HepG2 (cell line): ENCODE measurements around the gene RBM23. TPM values are rescaled to one million over a fixed set of nuclear protein-coding genes. Genes with fewer than 3 reads are reported as not detected.

ENCODE experiments used
- ATAC-seq: fragments of 200-7000 bp; cut with Tn5 transposase; 3 replicates; pipeline ENCODE4 v1.9.1; 2020; ENCODE audit warnings: mild to moderate bottlenecking, moderate library complexity
- BruUV-seq: library from RNA; stranded (reverse); fragments of 400-500 nt; replicated peaks from 2 replicates; lab custom pipeline; 2021; lab: Mats Ljungman, UMichigan
- CTCF ChIA-PET: fragments of 300-600 bp; formaldehyde crosslinking; extraction: SDS; loops from one replicate; lab custom pipeline; 2021; ENCODE audit warnings: low total read pairs, inconsistent platforms, low intra/inter-chr PET ratio; lab: Yijun Ruan, JAX
- POLR2A ChIA-PET: fragments of 350-600 bp; sonication (Branson Sonifier 250); formaldehyde crosslinking; loops from one replicate; lab custom pipeline; 2020; ENCODE audit warnings: antibody characterized with exemption, inconsistent platforms; lab: Yijun Ruan, JAX
- DNase-seq: peaks from one replicate; pipeline ENCODE4 v3.0.0-alpha.2; 2015; ENCODE audit warnings: low spot score
- FAIRE-seq: peaks from 3 replicates; lab custom pipeline; 2011; peaks lifted over from hg19 to GRCh38; lab: Jason Lieb, UNC
- H2AFZ ChIP-seq: one replicate; pipeline ENCODE4 v1.6.1; 2011; ENCODE audit warnings: low read length, inconsistent platforms
- H3K27ac ChIP-seq: fragments of 300-600 bp; 3 replicates; pipeline ENCODE4 v1.8.0; 2011; ENCODE audit warnings: mixed run types, mild to moderate bottlenecking, mixed read lengths, low read length, inconsistent platforms; ENCODE audit not compliant: insufficient read depth; ENCODE audit errors: extremely low read length
- H3K27me3 ChIP-seq, 2 experiments: fragments of 200-600 bp in 1 of 2; 2 replicates in 1 of 2; 3 replicates in 1 of 2; pipeline versions ENCODE4 v1.6.0 to v1.8.0; 2011; ENCODE audit warnings: low read length in 2 of 2, mild to moderate bottlenecking in 2 of 2, moderate library complexity in 2 of 2, inconsistent platforms in 1 of 2; ENCODE audit not compliant: insufficient read depth in 2 of 2, control insufficient read depth in 1 of 2
- H3K36me3 ChIP-seq, 2 experiments: fragments of 200-600 bp in 1 of 2; replicated peaks in 1 of 2; 2 replicates in 1 of 2; 3 replicates in 1 of 2; pipeline versions ENCODE4 v1.5.1 to v1.8.0; 2011; ENCODE audit warnings: low read length in 2 of 2, inconsistent platforms in 1 of 2; ENCODE audit not compliant: insufficient read depth in 2 of 2, control insufficient read depth in 1 of 2
- H3K4me1 ChIP-seq: 2 replicates; pipeline ENCODE4 v1.5.1; 2012; ENCODE audit warnings: low read length, inconsistent platforms; ENCODE audit not compliant: insufficient read depth
- H3K4me2 ChIP-seq: 2 replicates; pipeline ENCODE4 v1.6.0; 2011; ENCODE audit warnings: low read depth, low read length, inconsistent platforms
- H3K4me3 ChIP-seq, 3 experiments: fragments of 200-600 bp in 1 of 3; sonication (generic), shearing (Covaris generic) in 1 of 3; replicated peaks in 1 of 3; 2 replicates each; pipeline ENCODE4 v1.5.1; 2011 to 2016; ENCODE audit warnings: low read length in 3 of 3, inconsistent platforms in 2 of 3, low read depth in 2 of 3, mild to moderate bottlenecking in 2 of 3, control low read depth in 1 of 3, mixed read lengths in 1 of 3; ENCODE audit not compliant: insufficient read depth in 1 of 3
- H3K79me2 ChIP-seq: one replicate; pipeline ENCODE4 v1.6.1; 2011; ENCODE audit warnings: low read length, inconsistent platforms; ENCODE audit not compliant: insufficient read depth
- H3K9ac ChIP-seq: 2 replicates; pipeline ENCODE4 v1.6.0; 2011; ENCODE audit warnings: mild to moderate bottlenecking, low read depth, low read length, inconsistent platforms; ENCODE audit not compliant: insufficient read depth
- H3K9me3 ChIP-seq: 2 replicates; pipeline ENCODE4 v1.5.1; 2012; ENCODE audit warnings: mild to moderate bottlenecking, low read length
- H4K20me1 ChIP-seq: 2 replicates; pipeline ENCODE4 v1.6.0; 2011; ENCODE audit warnings: inconsistent platforms, mild to moderate bottlenecking, low read length, moderate library complexity; ENCODE audit not compliant: insufficient read depth
- FOXK2 ChIP-seq: fragments of 450-650 bp; IDR thresholded peaks from 2 replicates; pipeline ENCODE4 v1.6.1; 2016
- KLF16 ChIP-seq, 2 experiments: sonication (generic) in 1 of 2; formaldehyde crosslinking in 1 of 2; IDR thresholded peaks; 2 replicates each; pipeline versions ENCODE4 v1.6.1 to v1.8.0; 2016 to 2023; ENCODE audit warnings: missing genetic modification reagents in 2 of 2, missing compliant biosample characterization in 1 of 2
- MAFF ChIP-seq: IDR thresholded peaks from 2 replicates; pipeline ENCODE4 v1.6.1; 2011; ENCODE audit warnings: low read depth, low read length, improper control_type of control experiment
- SALL1 ChIP-seq: sonication (generic); formaldehyde crosslinking; IDR thresholded peaks from 2 replicates; pipeline ENCODE4 v1.8.0; 2022; ENCODE audit warnings: mild to moderate bottlenecking, missing genetic modification reagents
- SIX1 ChIP-seq: sonication (generic); formaldehyde crosslinking; IDR thresholded peaks from 2 replicates; pipeline ENCODE4 v1.4.0; 2020; ENCODE audit warnings: missing genetic modification reagents, borderline replicate concordance
- ZBTB49 ChIP-seq: sonication (generic); formaldehyde crosslinking; IDR thresholded peaks from 2 replicates; pipeline ENCODE4 v1.4.0; 2020; ENCODE audit warnings: missing genetic modification reagents, borderline replicate concordance
- ZFP36L2 ChIP-seq: sonication (generic); formaldehyde crosslinking; IDR thresholded peaks from 2 replicates; pipeline ENCODE4 v1.4.0; 2020; ENCODE audit warnings: missing genetic modification reagents
- ZNF337 ChIP-seq: sonication (generic); formaldehyde crosslinking; IDR thresholded peaks from 2 replicates; pipeline ENCODE4 v1.5.1; 2020; ENCODE audit warnings: missing genetic modification reagents, low read depth, mild to moderate bottlenecking, borderline replicate concordance
- ZNF451 ChIP-seq: sonication (generic); formaldehyde crosslinking; IDR thresholded peaks from 2 replicates; pipeline ENCODE4 v1.5.0; 2020; ENCODE audit warnings: mild to moderate bottlenecking, missing genetic modification reagents
- ZNF564 ChIP-seq: sonication (generic); formaldehyde crosslinking; IDR thresholded peaks from 2 replicates; pipeline ENCODE4 v1.8.1; 2023; ENCODE audit warnings: mild to moderate bottlenecking, missing genetic modification reagents
- ZNF775 ChIP-seq: sonication (generic); formaldehyde crosslinking; IDR thresholded peaks from 2 replicates; pipeline ENCODE4 v1.4.0; 2020; ENCODE audit warnings: missing genetic modification reagents, mild to moderate bottlenecking, moderate library complexity, borderline replicate concordance
- ZSCAN9 ChIP-seq: IDR thresholded peaks from 2 replicates; pipeline ENCODE4 v1.6.1; 2016; ENCODE audit warnings: borderline replicate concordance
- WGBS: methylation state at CpG from one replicate; pipeline ENCODE4 v1.1.6; 2017; ENCODE audit warnings: low lambda C conversion rate; 5-methylcytosine and 5-hydroxymethylcytosine counted together
- in situ Hi-C: cut with HindIII; loops from 2 replicates; pipeline ENCODE4 v1.10.0; 2017; ENCODE audit warnings: low pct_unique_long_range_greater_than_20kb; ENCODE audit not compliant: extremely low pct_ligation_motif_present
- intact Hi-C: fragments of 100-400 bp; cut with micrococcal nuclease; formaldehyde crosslinking; loops from one replicate; pipeline ENCODE4 v1.10.0; 2022; ENCODE audit not compliant: unreplicated experiment
- polyA plus RNA-seq, 8 experiments: library from polyadenylated mRNA; depleted of rRNA in 3 of 8; stranded (reverse) in 7 of 8; unstranded in 1 of 8; fragments of >200 nt; fragmentation: Illumina TruSeq in 4 of 8; extraction: Trizol in 4 of 8; gene quantifications; 2 replicates each; pipeline versions ENCODE4 v1.2.1 to v1.2.3, GENCODE V29; 2011 to 2016; ENCODE audit warnings: low read depth in 4 of 8, missing spikeins in 1 of 8, mixed read lengths in 1 of 8; ENCODE audit not compliant: insufficient read depth in 1 of 8
- total RNA-seq, 5 experiments: library from RNA; depleted of rRNA; stranded (reverse); fragments of >200 nt; fragmentation: Illumina TruSeq; extraction: Trizol; gene quantifications; 2 replicates each; pipeline ENCODE4 v1.2.3, GENCODE V29; 2016; ENCODE audit warnings: low read depth in 1 of 5
- TF ChIP-seq, protein P1 (sequence below): sonication (generic); formaldehyde crosslinking; IDR thresholded peaks from 2 replicates; pipeline ENCODE4 v1.5.1; 2020; ENCODE audit warnings: missing genetic modification reagents, mild to moderate bottlenecking, borderline replicate concordance
- TF ChIP-seq, protein P2 (sequence below): IDR thresholded peaks from 2 replicates; pipeline ENCODE4 v1.6.1; 2012; ENCODE audit warnings: low read depth, low read length, improper control_type of control experiment
- TF ChIP-seq, protein P3 (sequence below): sonication (generic); formaldehyde crosslinking; conservative IDR thresholded peaks from 2 replicates; pipeline ENCODE4 v1.4.0; 2020; ENCODE audit warnings: missing genetic modification reagents

Gene RBM23
- total and polyA plus RNA-seq, 2 of the 13 experiments (the other 11 are each of a cell fraction or from before 2014, with no cell fraction given): 1.5 to 2.1 TPM

DNA sequence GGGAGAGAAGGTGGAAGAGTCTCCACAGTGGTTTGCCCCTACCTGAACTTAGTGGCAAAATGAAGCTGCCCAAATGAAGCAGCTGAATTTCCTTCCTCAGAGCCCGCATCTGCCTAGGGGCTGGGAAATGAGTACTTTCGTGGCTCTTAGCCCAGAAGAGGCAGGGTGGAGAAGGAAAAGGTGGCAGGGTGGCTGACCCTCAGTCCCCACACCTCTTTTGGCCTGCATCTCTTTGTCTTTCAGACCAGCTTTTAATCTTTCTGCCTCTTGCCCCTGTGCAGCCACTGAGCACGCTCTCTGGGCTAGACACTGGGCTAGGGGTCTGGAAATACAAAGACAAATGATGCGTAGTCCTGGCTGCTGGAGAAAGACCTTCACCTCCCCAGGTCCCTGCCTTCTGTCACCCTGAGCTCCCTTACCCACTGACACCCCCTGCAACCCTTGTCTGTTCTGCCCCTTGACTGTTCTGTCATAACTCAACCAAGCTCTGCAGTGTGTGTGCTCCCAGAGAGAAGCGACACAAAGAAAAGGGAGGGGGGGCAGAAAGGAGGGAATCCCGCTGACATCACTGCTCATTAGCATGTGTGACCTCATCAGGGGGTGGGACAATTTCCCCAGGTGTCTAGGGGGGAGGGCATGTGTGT is 36.3 kb downstream of the RBM23 start:
- intact Hi-C loops: no loop called here
- in situ Hi-C loops: no loop called here
- H3K4me2 ChIP-seq: no peak overlapping the region
- H3K9me3 ChIP-seq: no peaks in the 10 kb centered on the region
- no peak for DNase-seq
- ChIA-PET POLR2A (interaction anchor here (1.1 to 5.3 kb wide), 6 partner anchors 10 to 293 kb away, joined by 4 to 53 read pairs (median 5); partner anchors contain the start of genes ACIN1, C14orf119, LRP10 and OXA1L), CTCF (no interaction called here)
- no peaks in the 10 kb centered on the region for H3K79me2 ChIP-seq
- no peaks in the 10 kb centered on the region; the same call in 1 of the 2 replicates for H4K20me1 ChIP-seq
- H3K27ac ChIP-seq: no peak overlapping the region
- BruUV-seq: no TSS peak
- no peak overlapping the region for H3K9ac ChIP-seq
- H3K36me3 ChIP-seq: no peaks in the 10 kb centered on the region
- peaks cover 8 to 54% of the 10 kb centered on the region in 2 experiments; a peak in 4 of 5 replicates for H3K27me3 ChIP-seq
- no peak for FAIRE-seq
- no peak overlapping the region for H2AFZ ChIP-seq
- peaks cover 27% of the 10 kb centered on the region for H3K4me1 ChIP-seq
- WGBS: 26% methylated on average over 6 of the region's 6 CpGs
- peak; percentile 20 for ATAC-seq
- H3K4me3 ChIP-seq: no peak overlapping the region
- TF ChIP-seq ZBTB49 (CRISPR knock-in tag): no peak
- no peak for TF ChIP-seq ZNF775 (CRISPR knock-in tag)
- TF ChIP-seq, protein P1, sequence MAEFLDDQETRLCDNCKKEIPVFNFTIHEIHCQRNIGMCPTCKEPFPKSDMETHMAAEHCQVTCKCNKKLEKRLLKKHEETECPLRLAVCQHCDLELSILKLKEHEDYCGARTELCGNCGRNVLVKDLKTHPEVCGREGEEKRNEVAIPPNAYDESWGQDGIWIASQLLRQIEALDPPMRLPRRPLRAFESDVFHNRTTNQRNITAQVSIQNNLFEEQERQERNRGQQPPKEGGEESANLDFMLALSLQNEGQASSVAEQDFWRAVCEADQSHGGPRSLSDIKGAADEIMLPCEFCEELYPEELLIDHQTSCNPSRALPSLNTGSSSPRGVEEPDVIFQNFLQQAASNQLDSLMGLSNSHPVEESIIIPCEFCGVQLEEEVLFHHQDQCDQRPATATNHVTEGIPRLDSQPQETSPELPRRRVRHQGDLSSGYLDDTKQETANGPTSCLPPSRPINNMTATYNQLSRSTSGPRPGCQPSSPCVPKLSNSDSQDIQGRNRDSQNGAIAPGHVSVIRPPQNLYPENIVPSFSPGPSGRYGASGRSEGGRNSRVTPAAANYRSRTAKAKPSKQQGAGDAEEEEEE: no peak
- no peak; the same call in 1 of the 2 replicates for TF ChIP-seq SALL1 (CRISPR knock-in tag)
- TF ChIP-seq, protein P2, sequence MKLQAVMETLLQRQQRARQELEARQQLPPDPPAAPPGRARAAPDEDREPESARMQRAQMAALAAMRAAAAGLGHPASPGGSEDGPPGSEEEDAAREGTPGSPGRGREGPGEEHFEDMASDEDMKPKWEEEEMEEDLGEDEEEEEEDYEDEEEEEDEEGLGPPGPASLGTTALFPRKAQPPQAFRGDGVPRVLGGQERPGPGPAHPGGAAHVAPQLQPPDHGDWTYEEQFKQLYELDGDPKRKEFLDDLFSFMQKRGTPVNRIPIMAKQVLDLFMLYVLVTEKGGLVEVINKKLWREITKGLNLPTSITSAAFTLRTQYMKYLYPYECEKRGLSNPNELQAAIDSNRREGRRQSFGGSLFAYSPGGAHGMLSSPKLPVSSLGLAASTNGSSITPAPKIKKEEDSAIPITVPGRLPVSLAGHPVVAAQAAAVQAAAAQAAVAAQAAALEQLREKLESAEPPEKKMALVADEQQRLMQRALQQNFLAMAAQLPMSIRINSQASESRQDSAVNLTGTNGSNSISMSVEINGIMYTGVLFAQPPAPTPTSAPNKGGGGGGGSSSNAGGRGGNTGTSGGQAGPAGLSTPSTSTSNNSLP: no peak
- no peak for TF ChIP-seq ZNF564
- TF ChIP-seq, protein P3, sequence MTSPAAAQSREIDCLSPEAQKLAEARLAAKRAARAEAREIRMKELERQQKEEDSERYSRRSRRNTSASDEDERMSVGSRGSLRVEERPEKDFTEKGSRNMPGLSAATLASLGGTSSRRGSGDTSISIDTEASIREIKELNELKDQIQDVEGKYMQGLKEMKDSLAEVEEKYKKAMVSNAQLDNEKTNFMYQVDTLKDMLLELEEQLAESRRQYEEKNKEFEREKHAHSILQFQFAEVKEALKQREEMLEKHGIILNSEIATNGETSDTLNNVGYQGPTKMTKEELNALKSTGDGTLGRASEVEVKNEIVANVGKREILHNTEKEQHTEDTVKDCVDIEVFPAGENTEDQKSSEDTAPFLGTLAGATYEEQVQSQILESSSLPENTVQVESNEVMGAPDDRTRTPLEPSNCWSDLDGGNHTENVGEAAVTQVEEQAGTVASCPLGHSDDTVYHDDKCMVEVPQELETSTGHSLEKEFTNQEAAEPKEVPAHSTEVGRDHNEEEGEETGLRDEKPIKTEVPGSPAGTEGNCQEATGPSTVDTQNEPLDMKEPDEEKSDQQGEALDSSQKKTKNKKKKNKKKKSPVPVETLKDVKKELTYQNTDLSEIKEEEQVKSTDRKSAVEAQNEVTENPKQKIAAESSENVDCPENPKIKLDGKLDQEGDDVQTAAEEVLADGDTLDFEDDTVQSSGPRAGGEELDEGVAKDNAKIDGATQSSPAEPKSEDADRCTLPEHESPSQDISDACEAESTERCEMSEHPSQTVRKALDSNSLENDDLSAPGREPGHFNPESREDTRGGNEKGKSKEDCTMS: no peak
- no peak for TF ChIP-seq ZNF337 (CRISPR knock-in tag)
- no peak for TF ChIP-seq SIX1
- no peak for TF ChIP-seq ZSCAN9
- TF ChIP-seq MAFF: no peak
- no peak for TF ChIP-seq ZNF451 (CRISPR knock-in tag)
- no peak for TF ChIP-seq ZFP36L2
- TF ChIP-seq KLF16 (CRISPR knock-in tag; IDR thresholded peaks at IDR 0.05): no peak
- TF ChIP-seq FOXK2: no peak
